ENCODE measurements around the gene ZBTB26.

DNA sequence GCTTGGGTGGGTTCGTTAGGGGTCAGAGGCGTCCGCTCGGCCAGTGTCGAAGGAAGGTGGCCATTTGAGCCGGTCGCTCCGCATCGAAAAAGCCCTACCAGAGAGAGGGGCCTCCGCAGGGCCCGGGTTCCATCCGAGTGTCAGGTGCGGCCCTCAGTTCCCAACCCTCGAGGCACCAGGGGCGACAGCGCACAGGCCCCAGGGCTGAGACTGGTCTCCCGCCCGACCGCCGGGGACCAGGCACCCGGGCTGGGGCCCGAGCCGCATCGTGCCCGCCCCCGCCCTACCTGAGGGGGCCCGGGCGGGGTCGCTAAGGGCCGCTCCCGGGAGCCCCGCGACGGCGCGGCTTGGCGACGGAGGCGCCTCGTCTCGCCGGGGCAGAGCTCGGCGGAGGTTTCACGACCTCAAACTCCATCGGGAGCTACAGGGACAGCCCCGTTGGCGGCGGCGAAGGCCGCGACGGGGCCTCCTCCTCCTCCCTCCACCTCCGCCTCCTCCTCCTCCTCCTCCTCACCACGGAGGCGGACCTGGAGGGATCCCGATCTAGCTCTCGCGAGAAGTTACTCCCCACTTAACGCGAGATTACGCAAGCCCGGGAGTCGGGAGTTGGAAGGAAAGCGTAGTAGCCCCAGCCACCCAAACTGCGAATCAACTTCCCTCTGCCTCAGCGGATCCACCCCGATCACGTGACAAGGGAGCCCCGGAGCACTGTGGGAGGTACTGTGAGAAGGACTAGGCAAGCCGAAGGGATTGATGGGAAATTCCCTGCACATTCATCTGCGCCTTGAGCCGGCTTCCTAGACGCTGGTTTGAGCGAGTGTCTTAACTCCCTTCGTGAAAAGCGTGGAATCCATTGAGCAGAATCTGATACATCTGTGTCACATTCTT lies 26.2 kb downstream of the ZBTB26 start, which contains the start of gene RC3H2:
- TF ChIP-seq, protein P1, sequence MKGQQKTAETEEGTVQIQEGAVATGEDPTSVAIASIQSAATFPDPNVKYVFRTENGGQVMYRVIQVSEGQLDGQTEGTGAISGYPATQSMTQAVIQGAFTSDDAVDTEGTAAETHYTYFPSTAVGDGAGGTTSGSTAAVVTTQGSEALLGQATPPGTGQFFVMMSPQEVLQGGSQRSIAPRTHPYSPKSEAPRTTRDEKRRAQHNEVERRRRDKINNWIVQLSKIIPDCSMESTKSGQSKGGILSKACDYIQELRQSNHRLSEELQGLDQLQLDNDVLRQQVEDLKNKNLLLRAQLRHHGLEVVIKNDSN (CRISPR knock-in tag; IDR thresholded peaks at IDR 0.05) = peak; percentile 96
- TF ChIP-seq, protein P2, sequence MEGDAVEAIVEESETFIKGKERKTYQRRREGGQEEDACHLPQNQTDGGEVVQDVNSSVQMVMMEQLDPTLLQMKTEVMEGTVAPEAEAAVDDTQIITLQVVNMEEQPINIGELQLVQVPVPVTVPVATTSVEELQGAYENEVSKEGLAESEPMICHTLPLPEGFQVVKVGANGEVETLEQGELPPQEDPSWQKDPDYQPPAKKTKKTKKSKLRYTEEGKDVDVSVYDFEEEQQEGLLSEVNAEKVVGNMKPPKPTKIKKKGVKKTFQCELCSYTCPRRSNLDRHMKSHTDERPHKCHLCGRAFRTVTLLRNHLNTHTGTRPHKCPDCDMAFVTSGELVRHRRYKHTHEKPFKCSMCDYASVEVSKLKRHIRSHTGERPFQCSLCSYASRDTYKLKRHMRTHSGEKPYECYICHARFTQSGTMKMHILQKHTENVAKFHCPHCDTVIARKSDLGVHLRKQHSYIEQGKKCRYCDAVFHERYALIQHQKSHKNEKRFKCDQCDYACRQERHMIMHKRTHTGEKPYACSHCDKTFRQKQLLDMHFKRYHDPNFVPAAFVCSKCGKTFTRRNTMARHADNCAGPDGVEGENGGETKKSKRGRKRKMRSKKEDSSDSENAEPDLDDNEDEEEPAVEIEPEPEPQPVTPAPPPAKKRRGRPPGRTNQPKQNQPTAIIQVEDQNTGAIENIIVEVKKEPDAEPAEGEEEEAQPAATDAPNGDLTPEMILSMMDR (IDR thresholded peaks at IDR 0.05) = no peak
- TF ChIP-seq MXD4 (CRISPR knock-in tag; IDR thresholded peaks at IDR 0.05; ENCODE audit: borderline replicate concordance) = no peak
- TF ChIP-seq ZNF138 (CRISPR knock-in tag; conservative IDR thresholded peaks at IDR 0.05) = no peak; the same call in 1 of the 2 replicates

All from WTC11 (cell line).